HepG2 (cell line): ENCODE results near the gene TADA3. TPM values are rescaled to one million over a fixed set of nuclear protein-coding genes. Genes with fewer than 3 reads are reported as not detected.
A peak's percentile ranks its signal among the peaks of the same experiment; 100 is the strongest.

ENCODE experiments used
- AGO2 ChIP-seq: fragments of 200-400 bp; formaldehyde crosslinking; optimal IDR thresholded peaks from 2 replicates; pipeline ENCODE3; 2017; ENCODE audit warnings: mild to moderate bottlenecking, low read depth, low read length, moderate library complexity
- ARNTL ChIP-seq: sonication (generic); formaldehyde crosslinking; IDR thresholded peaks from 2 replicates; pipeline ENCODE4 v1.4.0; 2020; ENCODE audit warnings: mild to moderate bottlenecking, missing genetic modification reagents
- CBX2 ChIP-seq, 2 experiments: fragments of 200-600 bp in 1 of 2; sonication (generic); formaldehyde crosslinking in 1 of 2; IDR thresholded peaks; 2 replicates each; pipeline versions ENCODE4 v1.7.0 to v1.8.1; 2018 to 2022; ENCODE audit warnings: low read depth in 2 of 2, low read length in 1 of 2, mild to moderate bottlenecking in 1 of 2, missing genetic modification reagents in 1 of 2
- FOXK1 ChIP-seq: sonication (generic); formaldehyde crosslinking; IDR thresholded peaks from 2 replicates; pipeline ENCODE4 v1.4.0; 2020; ENCODE audit warnings: low read depth, missing genetic modification reagents, borderline replicate concordance
- KDM2A ChIP-seq: sonication (generic); formaldehyde crosslinking; IDR thresholded peaks from 2 replicates; pipeline ENCODE4 v1.4.0; 2020; ENCODE audit warnings: low read depth, missing genetic modification reagents, borderline replicate concordance
- KMT2B ChIP-seq: IDR thresholded peaks from 2 replicates; pipeline ENCODE4 v1.6.1; 2016; ENCODE audit warnings: missing genetic modification reagents, missing compliant biosample characterization
- NFE2L1 ChIP-seq: sonication (generic); formaldehyde crosslinking; IDR thresholded peaks from 2 replicates; pipeline ENCODE4 v1.4.0; 2020; ENCODE audit warnings: missing genetic modification reagents, mild to moderate bottlenecking, borderline replicate concordance
- NFIC ChIP-seq: IDR thresholded peaks from 2 replicates; pipeline ENCODE4 v1.6.1; 2012; ENCODE audit warnings: mild to moderate bottlenecking, low read length, inconsistent platforms
- RCOR2 ChIP-seq: IDR thresholded peaks from 2 replicates; pipeline ENCODE4 v1.6.1; 2016; ENCODE audit warnings: missing biosample characterization, missing genetic modification reagents
- ZBTB20 ChIP-seq: sonication (generic); formaldehyde crosslinking; IDR thresholded peaks from 2 replicates; pipeline ENCODE4 v1.8.1; 2023; ENCODE audit warnings: missing genetic modification reagents, low read depth, mild to moderate bottlenecking, borderline replicate concordance
- ZNF292 ChIP-seq: sonication (generic); formaldehyde crosslinking; IDR thresholded peaks from 2 replicates; pipeline ENCODE4 v1.8.1; 2022; ENCODE audit warnings: mild to moderate bottlenecking, low read depth, missing genetic modification reagents, borderline replicate concordance
- ZNF441 ChIP-seq: sonication (generic); formaldehyde crosslinking; IDR thresholded peaks from 2 replicates; pipeline ENCODE4 v1.7.0; 2021; ENCODE audit warnings: missing genetic modification reagents, borderline replicate concordance
- ZNF572 ChIP-seq: sonication (generic); formaldehyde crosslinking; IDR thresholded peaks from 2 replicates; pipeline ENCODE4 v1.5.1; 2020; ENCODE audit warnings: mild to moderate bottlenecking, missing genetic modification reagents
- ZNF580 ChIP-seq: IDR thresholded peaks from 2 replicates; pipeline ENCODE4 v1.6.1; 2016; ENCODE audit warnings: low read depth, borderline replicate concordance
- ZNF687 ChIP-seq: sonication (generic); formaldehyde crosslinking; IDR thresholded peaks from 2 replicates; pipeline ENCODE4 v1.5.1; 2020; ENCODE audit warnings: mild to moderate bottlenecking, missing genetic modification reagents, moderate library complexity
- ZNF75D ChIP-seq: sonication (generic); formaldehyde crosslinking; IDR thresholded peaks from 2 replicates; pipeline ENCODE4 v1.8.1; 2023; ENCODE audit warnings: missing genetic modification reagents, mild to moderate bottlenecking, borderline replicate concordance
- ZNF883 ChIP-seq: sonication (generic); formaldehyde crosslinking; IDR thresholded peaks from 2 replicates; pipeline ENCODE4 v1.5.1; 2020; ENCODE audit warnings: mild to moderate bottlenecking, missing genetic modification reagents; ENCODE audit errors: not compliant biosample characterization
- polyA plus RNA-seq, 8 experiments: library from polyadenylated mRNA; depleted of rRNA in 3 of 8; stranded (reverse) in 7 of 8; unstranded in 1 of 8; fragments of >200 nt; fragmentation: Illumina TruSeq in 4 of 8; extraction: Trizol in 4 of 8; gene quantifications; 2 replicates each; pipeline versions ENCODE4 v1.2.1 to v1.2.3, GENCODE V29; 2011 to 2016; ENCODE audit warnings: low read depth in 4 of 8, missing spikeins in 1 of 8, mixed read lengths in 1 of 8; ENCODE audit not compliant: insufficient read depth in 1 of 8
- total RNA-seq, 5 experiments: library from RNA; depleted of rRNA; stranded (reverse); fragments of >200 nt; fragmentation: Illumina TruSeq; extraction: Trizol; gene quantifications; 2 replicates each; pipeline ENCODE4 v1.2.3, GENCODE V29; 2016; ENCODE audit warnings: low read depth in 1 of 5
- TF ChIP-seq, protein P1 (sequence below): IDR thresholded peaks from 2 replicates; pipeline ENCODE4 v1.6.1; 2016
- TF ChIP-seq, protein P2 (sequence below): IDR thresholded peaks from 2 replicates; pipeline ENCODE4 v1.6.1; 2016; ENCODE audit warnings: missing genetic modification reagents, missing compliant biosample characterization
- TF ChIP-seq, protein P3 (sequence below): sonication (generic); formaldehyde crosslinking; IDR thresholded peaks from 2 replicates; pipeline ENCODE4 v1.4.0; 2020; ENCODE audit warnings: missing genetic modification reagents, mild to moderate bottlenecking, borderline replicate concordance

Gene TADA3
- total and polyA plus RNA-seq, 2 of the 13 experiments (the other 11 are each of a cell fraction or from before 2014, with no cell fraction given), result 32.1 to 37.1 TPM

GRCh38 chr3:9769426-9770275, 22.6 kb downstream of the TADA3 start, which contains the start of gene CAMK1 (continued):
- TF ChIP-seq ZNF580 (CRISPR knock-in tag), result no peak
- TF ChIP-seq NFIC, result no peak
- no peak; the same call in 1 of the 2 replicates for TF ChIP-seq ZNF292 (CRISPR knock-in tag)
- TF ChIP-seq ARNTL (CRISPR knock-in tag), result no peak
- no peak for TF ChIP-seq ZNF75D (CRISPR knock-in tag)
- no peak; the same call in 1 of the 2 replicates for TF ChIP-seq KMT2B (CRISPR knock-in tag)
- TF ChIP-seq RCOR2 (CRISPR knock-in tag), result peak; percentile 10; the same call in 1 of the 2 replicates
- TF ChIP-seq, protein P1, sequence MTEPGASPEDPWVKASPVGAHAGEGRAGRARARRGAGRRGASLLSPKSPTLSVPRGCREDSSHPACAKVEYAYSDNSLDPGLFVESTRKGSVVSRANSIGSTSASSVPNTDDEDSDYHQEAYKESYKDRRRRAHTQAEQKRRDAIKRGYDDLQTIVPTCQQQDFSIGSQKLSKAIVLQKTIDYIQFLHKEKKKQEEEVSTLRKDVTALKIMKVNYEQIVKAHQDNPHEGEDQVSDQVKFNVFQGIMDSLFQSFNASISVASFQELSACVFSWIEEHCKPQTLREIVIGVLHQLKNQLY (CRISPR knock-in tag), result no peak
- TF ChIP-seq ZNF441 (CRISPR knock-in tag), result peak; percentile 21; the same call in 1 of the 2 replicates
- TF ChIP-seq, protein P2, sequence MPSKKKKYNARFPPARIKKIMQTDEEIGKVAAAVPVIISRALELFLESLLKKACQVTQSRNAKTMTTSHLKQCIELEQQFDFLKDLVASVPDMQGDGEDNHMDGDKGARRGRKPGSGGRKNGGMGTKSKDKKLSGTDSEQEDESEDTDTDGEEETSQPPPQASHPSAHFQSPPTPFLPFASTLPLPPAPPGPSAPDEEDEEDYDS (CRISPR knock-in tag), result peak; percentile 67
- TF ChIP-seq, protein P3, sequence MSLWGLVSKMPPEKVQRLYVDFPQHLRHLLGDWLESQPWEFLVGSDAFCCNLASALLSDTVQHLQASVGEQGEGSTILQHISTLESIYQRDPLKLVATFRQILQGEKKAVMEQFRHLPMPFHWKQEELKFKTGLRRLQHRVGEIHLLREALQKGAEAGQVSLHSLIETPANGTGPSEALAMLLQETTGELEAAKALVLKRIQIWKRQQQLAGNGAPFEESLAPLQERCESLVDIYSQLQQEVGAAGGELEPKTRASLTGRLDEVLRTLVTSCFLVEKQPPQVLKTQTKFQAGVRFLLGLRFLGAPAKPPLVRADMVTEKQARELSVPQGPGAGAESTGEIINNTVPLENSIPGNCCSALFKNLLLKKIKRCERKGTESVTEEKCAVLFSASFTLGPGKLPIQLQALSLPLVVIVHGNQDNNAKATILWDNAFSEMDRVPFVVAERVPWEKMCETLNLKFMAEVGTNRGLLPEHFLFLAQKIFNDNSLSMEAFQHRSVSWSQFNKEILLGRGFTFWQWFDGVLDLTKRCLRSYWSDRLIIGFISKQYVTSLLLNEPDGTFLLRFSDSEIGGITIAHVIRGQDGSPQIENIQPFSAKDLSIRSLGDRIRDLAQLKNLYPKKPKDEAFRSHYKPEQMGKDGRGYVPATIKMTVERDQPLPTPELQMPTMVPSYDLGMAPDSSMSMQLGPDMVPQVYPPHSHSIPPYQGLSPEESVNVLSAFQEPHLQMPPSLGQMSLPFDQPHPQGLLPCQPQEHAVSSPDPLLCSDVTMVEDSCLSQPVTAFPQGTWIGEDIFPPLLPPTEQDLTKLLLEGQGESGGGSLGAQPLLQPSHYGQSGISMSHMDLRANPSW (CRISPR knock-in tag), result no peak
- TF ChIP-seq ZBTB20 (CRISPR knock-in tag), result no peak
- no peak for TF ChIP-seq ZNF572 (CRISPR knock-in tag)
- TF ChIP-seq KDM2A (CRISPR knock-in tag), result peak; percentile 60; the same call in 1 of the 2 replicates
- peak; percentile 81 for TF ChIP-seq AGO2
- TF ChIP-seq ZNF883 (CRISPR knock-in tag), result peak; percentile 16
- TF ChIP-seq ZNF687 (CRISPR knock-in tag), result peak; percentile 80
- no peak for TF ChIP-seq NFE2L1 (CRISPR knock-in tag)
- no peak for TF ChIP-seq FOXK1
- no peak for TF ChIP-seq CBX2 (IDR thresholded peaks at IDR 0.05; ENCODE audit: low read depth, low read length)
- TF ChIP-seq CBX2 (CRISPR knock-in tag; IDR thresholded peaks at IDR 0.05; ENCODE audit: low read depth), result no peak
